DMS53 treated with DMSO at 0.1 percent for 48 hours (cell line): ENCODE results near the gene TBPL2.
"Not testable (repeated sequence)": the region's sequence is repeated elsewhere in the genome, so short reads cannot be mapped to it uniquely, and the experiment has no call there.

Source experiments
- DNase-seq: peaks from one replicate; lab custom pipeline; 2025; ENCODE audit not compliant: unreplicated experiment; lab: John Stamatoyannopoulos, UW

TBPL2 gene

GRCh38 chr14:55440385-55440784 lies at the start of gene TBPL2:
Gene TBPL2, minus strand, starts transcription at chr14:55440616. Its CDS starts 167 bp downstream, at chr14:55440449.
- no peak for DNase-seq

- DNase-seq: no peak
These were observed 47.8 kb upstream of the TBPL2 start for GRCh38 chr14:55488204-55488603.

- DNase-seq: no peak
These were observed 42.7 kb upstream of the TBPL2 start for GRCh38 chr14:55482936-55483605.

GRCh38 chr14:55481769-55482168 lies 41.4 kb upstream of the TBPL2 start:
- DNase-seq: no peak

GRCh38 chr14:55477680-55478079 lies 37.3 kb upstream of the TBPL2 start:
- DNase-seq: no peak

GRCh38 chr14:55476448-55476847 lies 36.0 kb upstream of the TBPL2 start:
- DNase-seq: not testable (repeated sequence)

- DNase-seq: no peak
These were observed 33.4 kb upstream of the TBPL2 start for GRCh38 chr14:55473786-55474185.

- no peak for DNase-seq
These were observed 29.6 kb upstream of the TBPL2 start for GRCh38 chr14:55470025-55470424.

- DNase-seq: no peak
These were observed 26.9 kb upstream of the TBPL2 start for GRCh38 chr14:55467307-55467706.

- DNase-seq: no peak
These were observed 18.5 kb upstream of the TBPL2 start for GRCh38 chr14:55458800-55459515.

- no peak for DNase-seq
These were observed 17.1 kb upstream of the TBPL2 start for GRCh38 chr14:55457496-55457895.

- not testable (repeated sequence) for DNase-seq
These were observed 16.0 kb upstream of the TBPL2 start for GRCh38 chr14:55456411-55456810.

GRCh38 chr14:55454264-55455002 lies 14.0 kb upstream of the TBPL2 start:
- peak; percentile 31 for DNase-seq

- DNase-seq: no peak
These were observed 11.5 kb upstream of the TBPL2 start for GRCh38 chr14:55451950-55452349.

- no peak for DNase-seq
These were observed 11.0 kb upstream of the TBPL2 start for GRCh38 chr14:55451398-55451797.

- no peak for DNase-seq
These were observed 10.6 kb upstream of the TBPL2 start for GRCh38 chr14:55450987-55451386.

GRCh38 chr14:55450539-55450938 lies 10.1 kb upstream of the TBPL2 start:
- no peak for DNase-seq

GRCh38 chr14:55450124-55450523 lies 9.7 kb upstream of the TBPL2 start:
- DNase-seq: no peak

- DNase-seq: no peak
These were observed 8.7 kb upstream of the TBPL2 start for GRCh38 chr14:55449116-55449515.

GRCh38 chr14:55448141-55448614 lies 7.8 kb upstream of the TBPL2 start:
- DNase-seq: peak; percentile 3

GRCh38 chr14:55446833-55447232 lies 6.4 kb upstream of the TBPL2 start:
- DNase-seq: no peak
